Right forelimb (tissue), 1 donor: ENCODE results near the gene MPO.

ENCODE experiments used
- DNase-seq: peaks from one replicate; pipeline ENCODE4 v3.0.0-alpha.2; 2018

Gene MPO

DNA sequence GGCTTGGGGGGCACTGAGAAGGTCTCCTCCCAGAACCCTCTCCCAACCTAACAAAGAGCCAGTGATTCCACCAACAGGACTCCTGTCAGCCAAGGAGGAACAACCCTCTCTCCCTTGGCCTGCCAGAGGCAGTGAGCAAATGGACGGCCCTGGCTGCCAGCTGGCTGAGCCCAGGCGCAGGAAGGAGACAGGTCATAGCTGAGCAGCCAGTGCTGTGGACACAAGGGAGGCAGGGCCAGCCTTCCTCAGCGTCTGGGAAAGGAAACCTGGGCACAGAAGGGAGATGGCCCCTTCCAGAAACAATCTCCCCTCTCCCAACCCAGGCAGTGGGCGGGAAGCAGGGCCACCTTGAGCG is 2.1 kb downstream of the MPO start:
- DNase-seq, result no peak

DNA sequence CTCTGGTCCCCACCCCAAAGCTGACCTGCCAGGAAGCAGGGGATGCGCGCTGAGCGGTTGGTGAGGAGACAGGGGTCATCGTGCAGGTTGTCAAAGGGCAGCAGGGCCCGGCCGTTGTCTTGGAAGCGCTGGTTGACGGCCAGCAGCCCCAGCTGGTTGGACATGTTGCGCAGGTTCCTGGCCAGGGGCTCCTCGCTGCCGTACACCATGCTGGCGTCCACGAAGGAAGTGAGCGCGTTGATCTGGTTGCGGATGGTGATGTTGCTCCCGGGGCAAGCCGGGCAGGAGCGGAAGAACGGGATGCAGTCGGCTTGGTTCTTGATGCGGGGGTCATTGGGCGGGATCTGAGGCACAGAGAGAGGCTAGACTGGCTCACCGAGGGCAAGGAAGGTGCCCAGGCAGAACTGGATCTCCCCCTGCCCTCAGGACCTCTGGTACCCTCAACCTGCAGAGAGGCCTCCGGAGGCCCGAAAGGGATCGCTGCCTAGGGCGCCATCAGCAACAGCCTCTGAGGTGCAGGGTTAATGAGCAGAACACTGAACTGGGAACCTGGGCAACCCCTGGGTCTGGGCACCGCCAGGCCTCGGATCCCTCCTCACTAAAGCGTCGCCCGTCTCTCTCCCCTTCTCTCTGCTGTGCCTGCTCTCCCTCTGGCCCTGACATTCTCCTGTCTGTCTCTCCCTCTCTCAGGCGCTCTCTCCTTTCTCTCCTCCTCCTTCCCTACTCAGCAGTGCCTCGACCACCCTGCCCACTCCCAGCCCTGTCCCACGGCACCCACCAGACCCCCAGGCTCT is 2.7 kb downstream of the MPO start:
- DNase-seq, result no peak

- DNase-seq, result no peak
Measured at GRCh38 chr17:58277107-58277801, 3.5 kb downstream of the MPO start.

GRCh38 chr17:58276423-58276822 is 4.3 kb downstream of the MPO start:
- DNase-seq, result no peak

- DNase-seq, result no peak
Measured at GRCh38 chr17:58275417-58275816, 5.3 kb downstream of the MPO start.

GRCh38 chr17:58273453-58274104 is 7.2 kb downstream of the MPO start:
- DNase-seq, result no peak

DNA sequence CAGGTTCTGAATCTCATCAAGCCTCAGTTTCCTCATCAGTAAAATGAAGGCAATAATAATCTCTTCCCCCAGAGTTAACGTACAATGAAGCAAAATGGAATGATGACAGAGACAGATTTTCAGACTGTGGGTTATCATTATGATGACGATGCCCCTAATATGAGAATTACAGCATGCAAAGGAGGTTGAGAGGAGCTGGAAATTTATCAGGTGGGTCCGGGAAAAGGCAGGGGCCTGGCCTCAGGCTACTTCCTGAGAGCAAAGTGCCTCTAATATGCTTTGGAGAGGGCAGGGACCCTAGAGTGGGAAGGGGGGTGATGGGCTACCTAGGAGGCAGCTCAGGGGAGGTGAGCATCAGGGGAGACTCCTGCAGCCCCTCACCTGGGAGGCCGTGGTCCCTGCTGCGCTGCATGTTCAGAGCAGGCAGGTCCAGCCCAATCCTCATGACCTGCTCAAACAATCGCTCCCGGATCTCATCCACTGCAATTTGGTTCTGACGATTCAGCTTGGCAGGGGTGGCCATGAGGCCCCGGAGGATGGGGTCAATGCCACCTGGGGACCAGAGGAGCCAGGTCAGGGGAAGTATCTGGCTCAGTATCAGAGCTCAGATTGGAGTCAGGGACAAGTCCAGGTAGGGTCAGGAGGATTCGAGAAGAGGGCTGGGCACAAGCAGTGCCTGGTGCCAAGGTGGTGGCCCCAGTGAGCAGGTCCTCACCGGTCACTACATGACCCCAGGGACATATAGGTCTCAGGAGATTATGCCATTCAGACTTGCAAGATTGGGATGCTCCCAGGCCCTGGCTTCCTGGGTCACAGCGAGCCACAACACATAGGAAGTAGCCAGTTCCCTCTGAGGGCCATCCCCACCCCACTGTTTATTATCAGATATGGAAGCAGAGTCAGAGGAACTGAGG is 8.1 kb downstream of the MPO start:
- no peak for DNase-seq

DNA sequence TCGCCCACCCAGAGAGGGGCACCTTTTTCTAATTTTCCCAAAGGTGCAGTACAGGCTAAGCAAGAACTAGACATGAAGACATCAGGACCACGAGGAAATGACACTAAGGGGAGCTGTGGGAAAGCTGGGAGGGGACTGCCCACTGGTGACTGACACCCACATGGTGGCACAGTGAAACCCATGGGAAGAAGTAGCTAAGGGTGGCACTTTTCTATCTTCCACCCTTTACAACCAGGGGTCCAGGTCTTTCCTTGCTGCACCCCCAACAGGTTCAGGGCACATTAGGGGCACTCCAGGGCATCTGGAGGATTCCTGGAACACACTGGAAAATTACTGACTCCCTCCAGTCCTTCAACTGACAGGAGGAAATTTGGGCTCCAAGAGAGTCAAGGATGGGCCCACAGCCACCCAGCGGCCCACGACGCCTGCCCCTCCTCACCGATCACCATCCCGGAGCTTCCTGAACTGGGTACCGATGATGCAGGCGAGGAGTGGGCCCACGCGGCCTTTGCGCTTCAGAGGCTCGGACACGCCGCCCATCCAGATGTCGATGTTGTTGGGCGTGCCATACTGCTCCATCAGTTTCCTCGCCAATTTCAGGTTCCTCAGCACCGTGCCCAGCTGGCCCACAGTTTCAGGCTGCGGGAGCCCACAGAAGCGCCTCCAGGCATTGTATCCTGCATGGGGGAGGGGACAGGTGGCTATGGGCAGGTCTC is 9.4 kb downstream of the MPO start:
- DNase-seq, result no peak

- no peak for DNase-seq
Measured at GRCh38 chr17:58270476-58271215, 10.1 kb downstream of the MPO start.

DNA sequence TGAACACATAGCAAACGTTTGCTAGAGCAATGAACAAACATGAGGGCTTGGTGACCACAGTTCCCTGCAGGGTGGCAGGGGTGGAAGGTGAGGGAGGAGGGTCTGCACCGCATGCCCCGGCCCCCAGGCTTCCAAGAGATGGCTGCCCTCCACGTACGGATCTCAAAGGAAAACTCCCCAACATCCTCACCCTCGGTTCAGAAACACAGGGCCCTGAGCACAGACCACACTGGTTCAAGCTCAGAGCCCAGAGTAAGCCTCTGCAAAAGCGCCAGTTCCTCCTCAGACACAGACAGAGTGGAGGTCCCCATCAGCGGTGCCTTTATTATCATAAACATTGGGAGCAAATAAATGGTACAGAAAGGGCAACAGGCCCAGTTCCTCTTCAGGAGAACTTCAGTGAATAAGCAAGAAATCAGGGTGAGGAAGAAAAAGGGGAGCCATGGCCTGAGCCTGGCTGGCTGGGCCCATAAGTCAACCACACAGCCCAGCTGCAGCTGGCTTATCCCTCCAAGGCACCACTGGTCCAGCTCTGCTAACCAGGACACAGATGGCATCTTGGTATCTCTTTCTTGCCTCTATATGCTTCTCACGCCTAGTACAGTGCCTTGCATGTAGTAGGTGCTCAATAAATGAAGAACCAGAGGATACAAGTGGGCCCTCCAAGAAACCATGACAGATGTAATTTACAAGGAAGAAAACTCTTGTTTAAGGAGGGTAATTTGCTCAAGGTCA is 11.0 kb downstream of the MPO start:
- no peak for DNase-seq

- DNase-seq, result no peak
Measured at GRCh38 chr17:58268774-58269556, 11.8 kb downstream of the MPO start.

- no peak for DNase-seq
Measured at GRCh38 chr17:58268326-58268725, 12.4 kb downstream of the MPO start.

DNA sequence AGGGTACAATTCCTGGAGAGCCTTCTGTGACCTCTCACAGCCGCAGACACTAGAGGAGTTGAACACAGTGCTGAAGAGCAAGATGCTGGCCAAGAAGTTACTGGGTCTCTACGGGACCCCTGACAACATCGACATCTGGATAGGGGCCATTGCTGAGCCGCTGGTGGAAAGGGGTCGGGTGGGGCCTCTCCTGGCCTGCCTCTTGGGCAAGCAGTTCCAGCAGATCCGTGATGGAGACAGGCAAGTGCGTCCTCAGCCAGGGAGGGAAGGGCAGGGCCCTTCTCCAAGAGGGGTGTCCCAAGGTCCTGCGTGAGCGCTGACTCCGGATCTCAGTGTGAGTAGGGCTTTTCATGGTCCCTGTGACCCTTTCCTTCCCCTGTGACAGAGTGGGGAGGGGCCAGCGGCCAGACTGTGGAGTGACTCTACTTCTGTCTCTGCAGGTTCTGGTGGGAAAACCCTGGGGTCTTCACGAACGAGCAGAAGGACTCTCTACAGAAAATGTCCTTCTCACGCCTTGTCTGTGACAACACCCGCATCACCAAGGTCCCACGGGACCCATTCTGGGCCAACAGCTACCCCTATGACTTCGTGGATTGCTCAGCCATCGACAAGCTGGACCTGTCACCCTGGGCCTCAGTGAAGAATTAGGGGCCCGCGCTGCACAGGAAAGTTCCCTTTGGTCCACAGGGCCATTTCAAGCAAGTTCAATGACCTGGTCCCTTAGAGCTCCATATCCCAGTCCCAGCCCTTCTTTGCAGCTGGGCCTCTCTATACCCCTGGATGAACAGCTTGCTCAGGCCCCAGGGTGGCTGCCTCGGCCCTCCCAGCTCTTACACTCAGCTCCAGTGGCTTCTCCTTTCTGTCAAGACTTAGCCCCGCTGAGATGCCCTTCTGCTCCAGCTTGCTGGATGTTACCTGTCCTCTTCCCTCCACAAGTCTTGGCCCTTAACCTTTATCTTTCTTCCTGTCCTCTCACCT is 13.1 kb downstream of the MPO start:
- DNase-seq, result no peak

- no peak for DNase-seq
Measured at GRCh38 chr17:58265902-58266875, 14.5 kb downstream of the MPO start.

DNA sequence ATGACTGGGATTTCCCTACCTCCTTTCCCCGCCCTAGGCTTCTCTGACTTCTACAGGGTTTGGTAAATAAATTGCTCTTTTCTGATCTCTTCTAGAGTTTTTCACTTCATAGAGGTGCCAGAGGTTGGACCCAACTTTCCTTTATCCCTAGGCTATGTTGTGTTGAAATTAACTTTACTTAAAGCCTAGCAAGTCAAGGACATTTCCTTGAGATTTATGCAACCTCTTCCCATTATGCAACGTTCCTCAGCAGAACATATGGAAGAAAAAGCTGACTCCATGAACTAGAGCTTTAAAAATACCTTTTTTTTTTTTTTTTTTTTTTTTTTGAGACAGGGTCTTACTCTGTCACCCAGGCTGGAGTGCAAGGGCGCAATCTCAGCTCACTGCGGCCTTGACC is 15.5 kb downstream of the MPO start:
- no peak for DNase-seq

- no peak for DNase-seq
Measured at GRCh38 chr17:58264407-58265103, 16.2 kb downstream of the MPO start.

DNA sequence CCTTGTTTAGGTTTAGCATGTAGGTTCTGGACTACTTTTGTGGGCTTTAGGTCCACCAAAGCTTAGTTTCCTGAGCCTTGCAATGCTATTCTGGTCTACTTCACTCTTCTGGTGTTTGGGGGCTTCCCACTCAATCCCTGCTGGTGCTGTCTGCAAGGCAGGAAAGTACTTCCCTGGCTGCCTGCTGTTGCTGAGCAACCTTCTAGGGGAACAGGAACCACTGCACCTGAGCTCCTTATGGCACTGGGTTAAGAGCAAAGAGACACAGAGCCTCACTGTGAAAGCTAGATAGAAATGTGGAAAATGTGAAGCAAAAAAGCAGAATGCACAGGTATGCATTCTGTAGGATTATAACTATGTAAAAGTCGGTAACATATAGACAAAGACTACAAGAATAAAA is 17.0 kb downstream of the MPO start:
- no peak for DNase-seq
